SJSA1 (cell line): ENCODE results near the gene SLC35B1. TPM values are rescaled to one million over a fixed set of nuclear protein-coding genes. Genes with fewer than 3 reads are reported as not detected.
A peak's percentile ranks its signal among the peaks of the same experiment; 100 is the strongest.

Experiments
- DNase-seq, 2 experiments: peaks; one replicate each; pipeline ENCODE4 v3.0.0-alpha.2; 2015 to 2020; ENCODE audit warnings: low spot score in 2 of 2, low read depth in 1 of 2
- H3K27ac ChIP-seq: fragments of 250-450 bp; sonication (Bioruptor Pico); 2 replicates; pipeline ENCODE4 v1.5.1; 2020; ENCODE audit warnings: mild to moderate bottlenecking, moderate library complexity
- H3K27me3 ChIP-seq: fragments of 250-450 bp; sonication (Bioruptor Pico); replicated peaks from 2 replicates; pipeline ENCODE4 v1.5.1; 2020; ENCODE audit warnings: mild to moderate bottlenecking, moderate library complexity
- H3K36me3 ChIP-seq: fragments of 250-450 bp; sonication (Bioruptor Pico); 2 replicates; pipeline ENCODE4 v1.5.1; 2020; ENCODE audit warnings: mild to moderate bottlenecking
- H3K4me1 ChIP-seq: fragments of 250-450 bp; sonication (Bioruptor Pico); replicated peaks from 2 replicates; pipeline ENCODE4 v1.6.1; 2021; ENCODE audit warnings: mild to moderate bottlenecking
- H3K4me3 ChIP-seq: fragments of 250-450 bp; sonication (Bioruptor Pico); 2 replicates; pipeline ENCODE4 v1.5.1; 2020; ENCODE audit warnings: mild to moderate bottlenecking
- H3K9me3 ChIP-seq: fragments of 250-450 bp; sonication (Bioruptor Pico); replicated peaks from 2 replicates; pipeline ENCODE4 v1.5.1; 2020; ENCODE audit warnings: mild to moderate bottlenecking
- total RNA-seq: library from RNA; depleted of rRNA; stranded (reverse); fragments of >200 nt; shearing (Covaris generic); gene quantifications from 2 replicates; pipeline ENCODE4 v1.2.3, GENCODE V29; 2014

Gene SLC35B1
- total RNA-seq, 1 experiment from 2014 or later, result 141 TPM

DNA sequence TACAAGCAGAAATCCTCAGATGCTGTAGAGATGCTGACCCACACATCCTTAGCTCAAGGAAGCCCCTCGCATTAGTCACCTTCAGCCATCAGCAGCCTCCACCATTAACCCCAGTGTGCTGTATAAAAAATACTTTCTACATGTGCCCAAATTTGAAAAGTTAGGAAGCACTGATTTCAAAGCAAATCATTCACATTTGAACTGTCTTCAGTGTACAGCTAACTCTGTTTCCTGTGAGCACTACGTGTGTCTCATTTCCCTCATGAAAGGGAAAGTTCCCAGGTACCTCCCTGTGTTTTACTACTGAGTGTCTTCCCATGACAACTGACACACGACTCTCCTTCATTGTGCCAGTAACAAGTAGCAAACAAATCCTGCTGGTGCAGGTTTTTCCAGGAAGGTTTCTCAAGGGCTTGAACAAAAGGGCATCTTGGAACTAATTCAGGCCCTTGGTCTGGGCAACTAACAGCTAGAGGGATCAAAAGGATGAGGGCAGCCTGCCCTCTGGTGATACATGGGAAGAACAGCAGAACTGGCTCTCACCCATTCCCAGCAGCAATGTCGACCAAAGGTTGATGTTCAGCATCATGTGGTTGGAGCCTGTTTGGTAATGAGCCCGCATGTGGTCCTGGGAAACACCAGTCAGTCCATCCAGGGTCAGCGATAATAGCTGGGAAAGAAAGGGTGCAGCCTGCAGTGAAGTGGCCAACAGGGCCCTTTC is 4.0 kb downstream of the SLC35B1 start:
- no peak overlapping the region for H3K27ac ChIP-seq
- H3K4me1 ChIP-seq, result peaks cover 11% of the 10 kb centered on the region
- H3K4me3 ChIP-seq, result no peak overlapping the region
- DNase-seq, result no peak
- H3K27me3 ChIP-seq, result no peaks in the 10 kb centered on the region
- peaks cover 63% of the 10 kb centered on the region for H3K36me3 ChIP-seq
- H3K9me3 ChIP-seq, result no peaks in the 10 kb centered on the region

DNA sequence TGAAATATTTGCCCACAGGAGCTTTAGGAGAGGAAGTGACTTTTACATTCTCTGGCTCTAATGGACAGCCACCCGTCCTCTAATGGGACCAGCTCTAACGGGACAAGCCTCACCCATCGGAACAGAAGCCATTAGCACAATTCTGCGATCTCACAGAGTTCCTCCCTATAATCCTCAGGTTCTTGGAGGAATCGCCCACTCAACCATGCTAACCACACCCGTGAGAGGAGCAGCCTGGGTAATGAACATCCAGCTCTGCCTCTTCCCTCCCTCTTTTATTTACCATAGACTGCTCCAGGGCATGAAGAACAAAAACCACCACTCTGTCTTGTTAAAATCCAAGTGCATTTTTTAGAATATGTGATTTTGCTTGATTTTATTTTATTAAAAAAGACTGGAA is 6.8 kb downstream of the SLC35B1 start:
- no peak for DNase-seq
- Histone ChIP-seq H3K27ac (no peak overlapping the region), H3K4me3 (no peak overlapping the region), H3K9me3 (no peaks in the 10 kb centered on the region), H3K27me3 (no peaks in the 10 kb centered on the region), H3K4me1 (no peaks in the 10 kb centered on the region), H3K36me3 (peaks cover 60% of the 10 kb centered on the region)

DNA sequence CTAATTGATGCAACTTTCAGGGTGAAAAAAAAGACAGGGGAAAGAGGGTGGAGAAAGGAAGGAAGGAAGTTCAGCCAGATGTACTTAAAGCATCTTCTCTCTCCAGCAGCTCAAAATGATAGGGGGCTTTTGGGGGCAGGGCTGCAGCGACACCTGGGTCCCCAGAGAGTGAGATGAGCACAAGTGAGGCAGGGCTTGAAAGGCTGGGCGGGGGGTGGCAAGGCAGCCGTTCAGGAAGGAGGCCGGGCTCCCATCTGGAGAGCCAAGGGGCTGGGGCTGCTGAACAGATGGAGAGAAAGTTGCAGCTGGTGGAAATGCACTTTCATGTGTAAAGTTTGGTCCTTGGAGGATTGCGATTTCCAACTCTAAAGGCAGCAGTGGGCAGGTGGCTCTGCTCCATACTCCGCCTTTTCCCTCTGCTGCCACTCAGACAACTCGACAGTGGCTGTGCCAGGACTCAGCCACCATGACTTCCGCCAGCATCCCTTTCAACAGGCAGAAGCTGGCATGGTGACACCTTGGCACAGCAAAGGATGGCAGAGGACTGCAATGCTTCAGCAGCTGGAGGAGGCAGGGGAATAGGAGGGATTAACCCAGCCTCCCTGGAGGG is 7.7 kb downstream of the SLC35B1 start:
- no peaks in the 10 kb centered on the region for H3K9me3 ChIP-seq
- H3K36me3 ChIP-seq, result peaks cover 53% of the 10 kb centered on the region
- H3K27ac ChIP-seq, result no peak overlapping the region
- no peak for DNase-seq
- H3K27me3 ChIP-seq, result no peaks in the 10 kb centered on the region
- no peaks in the 10 kb centered on the region; the same call in 1 of the 2 replicates for H3K4me1 ChIP-seq
- no peak overlapping the region for H3K4me3 ChIP-seq

DNA sequence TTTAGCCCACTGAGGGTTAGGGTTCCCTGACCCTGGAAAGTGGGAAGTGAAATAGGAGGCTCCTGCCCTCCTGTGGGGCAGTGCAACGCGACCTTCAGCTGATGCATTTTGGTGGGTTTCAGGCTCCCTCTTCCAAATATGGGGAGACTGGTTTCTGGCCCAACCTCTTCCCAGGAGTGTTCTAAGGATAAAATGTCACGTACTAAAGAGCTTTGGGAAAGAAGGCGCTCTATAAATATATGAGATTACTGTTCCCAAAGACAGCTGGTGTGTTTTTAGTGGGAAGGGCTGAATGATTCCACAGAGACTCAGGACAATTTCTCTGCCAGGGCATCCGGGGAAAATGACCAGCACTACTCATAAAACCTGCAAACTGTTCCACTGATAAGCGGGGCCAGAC is 9.8 kb downstream of the SLC35B1 start:
- DNase-seq, result no peak
- Histone ChIP-seq H3K9me3 (no peaks in the 10 kb centered on the region), H3K27ac (no peak overlapping the region), H3K36me3 (peaks cover 32% of the 10 kb centered on the region), H3K27me3 (no peaks in the 10 kb centered on the region), H3K4me3 (no peak overlapping the region), H3K4me1 (no peaks in the 10 kb centered on the region; the same call in 1 of the 2 replicates)

DNA sequence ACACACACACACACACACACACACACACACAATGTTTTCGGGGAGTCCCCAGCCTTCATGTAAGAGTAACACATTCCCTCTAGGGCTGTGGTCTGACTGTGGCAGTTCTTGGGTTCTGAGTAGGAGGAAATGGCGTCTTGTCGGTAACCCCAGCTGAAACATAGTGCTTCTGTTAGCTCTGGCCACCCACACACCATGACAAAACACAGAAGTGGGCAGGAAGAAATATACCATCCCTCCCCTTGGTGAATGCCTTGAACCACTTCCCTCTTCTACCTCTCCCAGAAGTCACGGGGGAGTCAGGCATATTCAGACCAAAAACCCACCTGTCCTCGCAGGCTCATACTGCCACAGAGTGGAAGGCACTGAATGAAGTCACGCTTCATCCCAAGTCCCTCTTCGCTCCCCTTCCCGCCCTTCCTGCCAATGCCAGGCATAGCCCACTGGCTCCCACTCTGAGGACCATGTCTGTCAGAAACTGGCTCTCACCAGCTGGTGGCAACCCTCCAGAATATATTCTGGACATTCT is 11.5 kb downstream of the SLC35B1 start:
- peaks cover 6% of the 10 kb centered on the region for H3K4me1 ChIP-seq
- H3K27ac ChIP-seq, result no peak overlapping the region
- no peaks in the 10 kb centered on the region for H3K27me3 ChIP-seq
- no peaks in the 10 kb centered on the region for H3K9me3 ChIP-seq
- no peak overlapping the region for H3K4me3 ChIP-seq
- peaks cover 15% of the 10 kb centered on the region for H3K36me3 ChIP-seq
- no peak for DNase-seq

DNA sequence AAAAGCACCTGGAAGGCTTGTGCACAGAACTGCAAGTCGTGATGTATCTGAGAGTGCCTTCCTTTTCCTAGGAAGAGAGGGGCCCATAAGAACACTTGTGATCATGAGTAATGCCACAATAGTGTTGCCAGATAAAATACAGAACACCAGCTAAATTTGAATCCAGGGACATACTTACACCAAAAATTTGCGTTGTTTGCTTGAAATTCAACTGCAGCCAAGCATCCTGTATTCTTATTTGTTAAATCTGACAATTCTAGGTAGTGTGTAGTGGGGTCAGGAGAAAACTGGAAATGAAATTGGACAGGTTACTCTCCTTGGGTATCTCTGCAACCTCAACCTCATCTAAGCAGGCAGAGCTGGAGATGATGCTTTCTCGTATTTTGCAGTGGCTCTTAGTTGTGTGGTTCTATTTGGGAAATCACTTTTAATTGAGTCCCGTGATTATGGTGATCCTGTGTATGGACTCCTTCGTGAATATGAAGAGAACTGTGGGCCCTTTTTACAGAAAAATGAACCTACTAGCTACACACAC is 12.0 kb downstream of the SLC35B1 start:
- H3K36me3 ChIP-seq, result peaks cover 10% of the 10 kb centered on the region
- no peaks in the 10 kb centered on the region for H3K9me3 ChIP-seq
- no peak overlapping the region for H3K4me3 ChIP-seq
- peaks cover 11% of the 10 kb centered on the region for H3K4me1 ChIP-seq
- no peak overlapping the region for H3K27ac ChIP-seq
- DNase-seq, result no peak
- H3K27me3 ChIP-seq, result no peaks in the 10 kb centered on the region

DNA sequence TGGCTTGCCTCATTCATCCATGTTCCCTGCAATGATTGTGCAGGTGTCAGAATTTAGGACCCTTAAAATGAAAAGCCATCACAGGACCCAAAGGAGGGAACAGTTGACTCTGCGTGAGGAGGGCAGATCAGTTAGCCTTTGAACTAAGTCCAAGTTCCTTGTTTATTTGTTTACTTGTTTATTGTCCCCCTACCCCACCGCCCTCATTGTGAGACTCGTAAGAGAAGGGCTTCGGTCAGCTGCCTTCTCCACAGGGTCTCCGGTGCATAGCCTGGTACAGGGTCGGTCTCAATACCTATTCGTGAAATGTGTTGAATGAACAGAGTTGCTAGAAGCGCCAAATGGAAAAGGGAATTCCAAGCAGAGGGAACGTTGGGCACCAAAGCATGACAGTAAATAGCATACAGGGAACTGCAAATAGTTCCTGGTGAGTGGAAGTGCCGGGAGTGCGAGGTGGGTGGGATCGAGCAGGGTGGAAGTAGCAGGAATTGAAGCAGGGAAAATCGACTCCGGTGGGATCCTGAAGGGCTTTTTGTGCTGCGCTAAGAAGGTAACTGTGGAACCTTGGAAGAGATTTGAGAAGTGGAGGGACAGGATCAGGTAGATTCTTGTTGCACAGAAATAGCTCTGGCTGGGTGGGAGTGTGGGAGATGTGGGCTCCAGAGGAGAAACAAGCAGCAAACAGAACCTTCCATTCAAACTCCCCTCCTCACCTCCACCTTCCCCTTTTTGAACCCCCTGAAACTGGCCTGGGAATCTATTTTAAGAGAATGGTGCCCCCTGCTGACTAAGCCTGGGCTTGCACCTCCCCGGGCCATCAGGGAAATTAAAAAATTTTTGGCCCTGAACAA is 12.7 kb downstream of the SLC35B1 start:
- no peaks in the 10 kb centered on the region for H3K9me3 ChIP-seq
- H3K4me3 ChIP-seq, result no peak overlapping the region
- H3K4me1 ChIP-seq, result peaks cover 13% of the 10 kb centered on the region
- no peak overlapping the region for H3K27ac ChIP-seq
- peak; percentile 64 for DNase-seq
- H3K36me3 ChIP-seq, result peaks cover 3% of the 10 kb centered on the region
- no peaks in the 10 kb centered on the region for H3K27me3 ChIP-seq

DNA sequence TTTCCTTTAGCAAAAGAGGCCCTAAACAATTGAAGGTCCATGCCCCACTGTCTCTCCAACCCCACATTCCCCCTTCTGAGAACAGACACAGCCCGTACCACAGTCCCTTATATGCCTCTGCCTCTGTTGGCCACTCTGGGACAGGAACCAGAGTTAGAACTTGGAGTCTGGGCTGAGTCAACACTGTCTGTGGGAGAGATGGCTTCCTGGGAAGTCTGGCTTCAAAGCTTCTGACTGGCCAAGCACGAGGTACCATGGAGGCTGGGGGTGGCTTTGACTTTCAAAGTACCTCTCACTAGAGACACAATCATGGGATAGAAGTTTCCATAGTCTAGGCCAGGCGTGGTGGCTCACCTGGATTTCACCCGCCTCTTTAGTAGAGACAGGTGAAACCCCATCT is 15.0 kb downstream of the SLC35B1 start:
- peaks cover 22% of the 10 kb centered on the region for H3K4me1 ChIP-seq
- no peak overlapping the region for H3K4me3 ChIP-seq
- no peaks in the 10 kb centered on the region for H3K36me3 ChIP-seq
- no peak for DNase-seq
- no peak overlapping the region for H3K27ac ChIP-seq
- no peaks in the 10 kb centered on the region for H3K27me3 ChIP-seq
- H3K9me3 ChIP-seq, result no peaks in the 10 kb centered on the region

DNA sequence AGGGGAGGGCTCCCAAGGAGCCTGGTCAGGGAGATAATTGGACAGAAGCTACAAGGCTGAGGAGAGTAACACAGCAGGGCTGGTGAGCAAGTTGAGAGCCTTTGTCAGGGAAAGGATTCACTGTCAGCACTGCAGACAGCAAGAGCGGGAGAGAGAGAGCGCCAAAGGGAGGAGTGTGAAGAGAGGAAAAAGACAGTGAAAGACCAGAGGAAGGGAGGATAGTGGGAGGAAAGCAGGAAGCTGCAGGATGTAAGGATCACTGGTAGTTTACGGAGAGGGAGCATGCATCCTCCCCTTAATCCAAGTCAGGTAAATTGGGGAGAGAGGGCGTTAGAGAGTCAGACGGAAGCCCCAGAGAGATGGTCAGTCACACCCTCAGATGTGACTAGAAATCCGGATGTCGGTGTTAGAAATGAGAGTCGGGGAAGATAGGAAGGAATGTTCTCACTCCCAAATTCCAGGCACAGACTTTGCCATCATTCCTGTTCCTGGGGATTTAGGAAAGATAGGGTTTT is 16.0 kb downstream of the SLC35B1 start:
- Histone ChIP-seq H3K9me3 (no peaks in the 10 kb centered on the region), H3K27me3 (no peaks in the 10 kb centered on the region), H3K36me3 (no peaks in the 10 kb centered on the region), H3K4me3 (no peak overlapping the region), H3K27ac (no peak overlapping the region), H3K4me1 (peaks cover 24% of the 10 kb centered on the region)
- DNase-seq, result no peak

DNA sequence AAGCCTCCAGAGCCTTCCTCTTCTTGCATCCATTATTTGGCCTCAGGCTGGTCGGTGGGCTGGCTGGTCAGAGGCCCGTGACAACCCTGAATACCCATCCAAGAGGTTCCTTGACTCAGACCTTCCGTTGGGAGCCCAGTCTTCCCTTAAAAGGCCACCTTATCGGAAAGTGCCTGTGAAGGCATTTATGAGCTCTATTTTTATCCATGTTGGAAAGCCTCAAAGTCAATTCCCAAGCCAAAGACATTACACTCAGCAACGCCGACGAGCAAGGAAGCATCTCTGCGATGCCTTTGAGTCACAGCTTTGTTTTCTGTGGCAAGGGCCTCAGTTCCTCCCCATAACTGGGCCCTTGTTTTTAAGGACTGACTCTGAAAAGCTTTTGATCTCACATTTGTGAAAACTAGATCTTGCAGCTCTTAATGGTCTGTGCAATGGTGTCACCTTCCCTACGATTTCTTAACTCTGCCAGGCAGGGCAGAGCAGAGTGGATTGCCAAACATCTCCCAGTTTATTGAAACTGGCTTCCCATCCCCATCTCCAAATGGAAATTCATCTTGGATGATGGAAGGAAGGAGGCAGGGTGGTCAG is 16.6 kb downstream of the SLC35B1 start:
- Histone ChIP-seq H3K4me3 (no peak overlapping the region), H3K4me1 (peaks cover 24% of the 10 kb centered on the region), H3K27me3 (no peaks in the 10 kb centered on the region), H3K9me3 (no peaks in the 10 kb centered on the region), H3K36me3 (no peaks in the 10 kb centered on the region), H3K27ac (no peak overlapping the region)
- DNase-seq, result peak in 1 of 2 experiments; percentile 41

DNA sequence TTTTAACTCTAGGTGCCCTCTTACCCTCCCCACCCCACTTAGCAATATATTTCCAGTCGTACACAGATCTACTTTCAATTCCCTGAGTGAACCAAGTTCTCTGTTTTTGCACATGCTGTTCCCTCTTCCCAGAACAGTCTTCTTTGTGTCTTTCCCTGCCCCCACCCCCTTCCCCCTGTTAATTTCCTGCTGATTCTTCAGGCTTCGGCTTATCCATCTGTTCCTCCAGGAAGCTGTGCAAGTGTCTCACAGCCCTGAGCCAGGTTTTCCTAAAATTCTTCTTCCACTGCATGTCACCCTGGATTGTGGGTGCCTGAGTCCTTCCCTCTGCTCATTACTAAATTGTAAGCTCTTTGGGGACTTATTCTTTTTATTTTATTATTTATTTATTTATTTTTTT is 17.5 kb downstream of the SLC35B1 start:
- H3K9me3 ChIP-seq, result no peaks in the 10 kb centered on the region
- peaks cover 24% of the 10 kb centered on the region for H3K4me1 ChIP-seq
- no peak for DNase-seq
- H3K27me3 ChIP-seq, result no peaks in the 10 kb centered on the region
- no peak overlapping the region for H3K27ac ChIP-seq
- no peak overlapping the region for H3K4me3 ChIP-seq
- no peaks in the 10 kb centered on the region for H3K36me3 ChIP-seq

DNA sequence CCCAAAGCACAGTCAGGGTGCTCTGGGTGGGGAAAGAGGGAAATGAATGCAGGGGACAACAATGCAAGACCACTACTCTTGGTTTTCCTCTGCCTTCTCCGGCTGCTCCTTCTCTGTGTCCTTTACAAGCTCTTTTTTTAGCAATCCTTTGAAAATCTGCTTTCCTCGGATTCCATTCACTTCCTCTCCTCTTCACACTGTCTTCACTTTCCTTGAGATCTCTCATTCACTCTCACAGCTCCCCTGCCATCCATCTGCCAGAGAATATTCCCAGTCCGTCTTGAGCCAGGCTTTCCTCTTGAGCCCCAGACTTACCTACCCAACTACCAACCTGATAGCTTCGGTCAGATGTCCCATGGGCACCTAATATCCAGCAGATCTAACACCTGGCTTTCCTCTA is 18.9 kb downstream of the SLC35B1 start:
- DNase-seq, result no peak
- H3K9me3 ChIP-seq, result no peaks in the 10 kb centered on the region
- H3K4me1 ChIP-seq, result peaks cover 24% of the 10 kb centered on the region
- H3K27ac ChIP-seq, result no peak overlapping the region
- no peak overlapping the region for H3K4me3 ChIP-seq
- H3K27me3 ChIP-seq, result no peaks in the 10 kb centered on the region
- no peaks in the 10 kb centered on the region for H3K36me3 ChIP-seq

DNA sequence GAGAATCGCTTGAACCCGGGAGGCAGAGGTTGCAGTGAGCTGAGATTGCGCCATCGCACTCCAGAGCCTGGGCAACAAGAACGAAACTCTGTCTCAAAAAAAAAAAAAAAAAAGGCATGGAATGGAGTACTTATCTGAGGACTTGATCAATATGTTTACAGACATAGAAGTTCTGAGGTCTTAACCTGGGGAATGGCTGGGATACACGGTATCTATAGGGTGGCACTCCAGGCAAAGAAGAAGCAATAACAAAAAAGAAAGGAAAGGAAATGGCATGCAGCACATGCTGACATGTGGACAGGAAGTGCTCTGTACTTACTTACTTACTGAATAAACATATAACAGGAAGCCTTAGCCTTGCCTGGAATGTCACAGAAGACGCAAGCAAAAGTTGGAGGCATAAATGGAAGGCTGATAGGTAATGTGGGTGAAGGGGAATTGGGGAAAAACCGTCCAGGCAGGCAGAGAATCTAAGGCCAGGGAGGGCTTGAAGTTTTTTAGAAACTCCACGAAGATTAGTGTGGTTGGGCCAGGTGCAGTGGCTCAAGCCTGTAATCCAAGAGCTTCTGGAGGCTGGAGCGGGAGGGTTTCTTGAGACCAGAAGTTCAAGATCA is 19.8 kb downstream of the SLC35B1 start:
- DNase-seq, result peak in 1 of 2 experiments; percentile 57
- H3K27ac ChIP-seq, result 0 out of 2 replicates have a peak overlapping the region, but pooled peaks have one; percentile 1
- H3K4me1 ChIP-seq, result peaks cover 24% of the 10 kb centered on the region
- no peak overlapping the region for H3K4me3 ChIP-seq
- H3K27me3 ChIP-seq, result no peaks in the 10 kb centered on the region
- H3K36me3 ChIP-seq, result no peaks in the 10 kb centered on the region
- H3K9me3 ChIP-seq, result no peaks in the 10 kb centered on the region
